CD4-positive, alpha-beta T cell treated with Interleukin-12 subunit alpha and Interleukin-12 subunit beta, for 1 hour (primary cell): ENCODE measurements around the gene THSD7A.

Experiments
- DNase-seq: peaks from one replicate; pipeline ENCODE4 v3.0.0-alpha.2; 2020

THSD7A gene

DNA sequence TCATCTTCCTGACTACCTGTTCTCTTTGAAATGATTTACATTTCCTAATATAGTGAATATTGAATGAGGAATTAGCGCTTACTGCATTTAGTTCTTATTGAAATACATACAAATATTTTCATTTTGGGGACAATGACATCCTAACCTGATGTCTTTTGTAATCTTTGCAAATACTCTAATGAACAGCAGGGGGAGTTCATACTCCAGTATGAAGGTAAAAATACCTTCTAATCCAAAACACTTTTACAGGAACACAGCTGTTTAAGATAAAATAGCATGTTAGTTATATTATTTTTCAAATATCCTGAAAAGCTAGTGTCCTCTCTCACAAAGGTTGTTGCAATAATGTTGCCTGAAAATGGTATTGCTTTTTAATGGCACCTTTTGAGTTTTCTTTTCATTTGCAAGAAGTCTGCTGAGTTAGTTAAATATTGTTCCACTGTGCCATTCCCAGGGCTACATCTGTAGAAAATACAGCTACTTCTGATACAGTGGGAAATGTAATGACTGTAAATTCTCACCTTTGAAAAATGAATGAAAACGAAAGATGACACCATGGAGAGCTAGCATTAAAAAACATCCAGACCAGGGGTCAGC lies 458.4 kb downstream of the THSD7A start:
- DNase-seq = no peak

DNA sequence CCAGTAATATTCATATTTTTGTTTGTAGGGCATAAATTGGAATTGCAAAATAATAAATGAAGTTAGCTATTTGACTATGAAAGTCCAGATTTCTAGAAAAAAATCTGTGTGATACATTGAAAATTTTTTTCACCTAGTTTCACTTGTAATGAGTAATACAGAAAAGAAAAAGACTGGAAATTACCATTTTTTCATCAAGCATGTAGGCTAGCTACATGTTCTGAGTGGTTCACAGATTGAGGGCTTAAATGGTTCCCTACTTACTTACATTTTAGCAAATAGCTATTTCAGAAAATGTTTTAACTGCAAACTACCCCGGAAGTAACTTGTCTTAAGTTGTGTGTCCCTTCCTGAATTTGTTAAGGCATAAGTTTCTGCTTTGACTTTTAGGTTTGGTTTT lies 462.3 kb downstream of the THSD7A start:
- no peak for DNase-seq

DNA sequence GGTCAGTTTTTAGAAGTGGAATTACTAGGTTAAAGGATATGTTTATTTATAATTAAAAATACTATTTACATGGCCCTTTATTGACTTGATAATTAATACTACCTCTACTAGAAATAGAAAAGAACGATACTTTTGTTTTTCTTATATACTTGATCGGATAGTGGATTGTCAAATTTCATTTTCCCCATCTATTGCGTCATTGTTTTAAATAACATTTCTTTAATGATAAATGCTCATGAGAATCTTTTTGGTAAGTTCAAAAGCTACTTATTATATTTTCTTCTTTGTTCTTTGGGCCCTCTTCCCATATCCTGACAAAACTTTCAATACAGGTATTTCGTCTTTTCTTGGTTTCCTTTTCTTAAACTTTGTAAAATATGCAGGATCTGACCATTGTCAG lies 465.9 kb downstream of the THSD7A start:
- no peak for DNase-seq

DNA sequence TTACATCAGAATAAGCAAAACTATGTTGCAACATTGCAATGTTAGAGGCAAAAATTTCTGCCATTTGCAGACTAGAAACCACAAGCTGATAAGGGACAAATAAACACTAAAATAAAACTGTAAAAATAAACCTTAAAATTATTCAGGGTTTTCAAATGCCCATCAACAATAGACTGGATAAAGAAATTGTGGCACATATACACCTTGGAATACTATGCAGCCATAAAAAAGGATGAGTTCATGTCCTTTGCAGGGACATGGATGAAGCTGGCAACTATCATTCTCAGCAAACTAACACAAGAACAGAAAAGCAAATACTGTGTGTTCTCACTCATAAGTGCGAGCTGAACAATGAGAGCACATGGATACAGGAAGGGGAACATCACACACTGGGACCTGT lies 473.4 kb downstream of the THSD7A start:
- no peak for DNase-seq

DNA sequence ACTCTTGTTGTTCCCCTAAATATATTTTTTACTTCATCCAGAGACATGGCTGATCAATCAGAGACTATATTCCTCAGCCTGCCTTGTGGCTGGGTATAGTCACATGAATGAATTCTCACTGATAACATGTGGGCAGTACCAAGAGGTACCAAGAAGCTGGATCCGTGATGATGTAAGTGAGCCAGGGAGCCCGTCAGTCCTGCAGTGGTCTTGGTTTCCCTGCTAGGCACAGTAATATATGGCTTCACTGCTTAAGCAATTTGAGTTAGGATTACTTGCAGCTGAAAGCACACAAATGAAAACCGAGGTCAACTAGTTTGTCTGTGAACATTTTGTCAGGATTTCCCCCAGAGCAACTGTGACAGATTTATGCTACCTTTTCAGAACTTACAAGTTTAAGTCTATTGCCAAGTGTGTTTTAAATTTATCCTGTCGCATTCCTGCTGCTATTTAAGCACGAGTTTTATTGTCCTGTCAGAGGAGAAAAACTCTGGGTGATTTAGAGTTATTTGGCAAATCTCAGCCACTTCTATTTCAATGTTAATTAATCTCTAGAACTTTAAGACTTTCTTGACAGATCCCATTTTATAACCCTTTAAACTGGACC lies 476.5 kb downstream of the THSD7A start:
- DNase-seq = no peak

DNA sequence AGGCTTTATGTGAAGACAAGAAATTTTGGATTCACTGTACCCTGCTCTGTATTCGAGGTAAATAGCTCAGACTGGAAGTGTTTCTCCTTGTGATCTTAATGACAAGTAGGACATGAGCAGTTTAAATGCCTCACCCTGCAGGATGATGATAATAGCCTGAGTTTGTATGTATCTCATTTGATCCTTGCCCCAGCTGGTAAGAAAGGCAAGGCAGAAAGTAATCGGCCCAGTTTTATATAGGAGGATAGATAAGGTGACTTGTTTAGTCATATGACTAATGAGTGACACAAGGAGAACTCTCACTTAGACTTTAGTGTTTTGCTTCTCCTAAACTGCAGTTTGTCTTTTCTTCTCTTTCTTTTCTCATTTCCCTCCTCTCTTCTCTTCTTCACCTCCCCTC lies 485.7 kb downstream of the THSD7A start:
- DNase-seq = no peak

DNA sequence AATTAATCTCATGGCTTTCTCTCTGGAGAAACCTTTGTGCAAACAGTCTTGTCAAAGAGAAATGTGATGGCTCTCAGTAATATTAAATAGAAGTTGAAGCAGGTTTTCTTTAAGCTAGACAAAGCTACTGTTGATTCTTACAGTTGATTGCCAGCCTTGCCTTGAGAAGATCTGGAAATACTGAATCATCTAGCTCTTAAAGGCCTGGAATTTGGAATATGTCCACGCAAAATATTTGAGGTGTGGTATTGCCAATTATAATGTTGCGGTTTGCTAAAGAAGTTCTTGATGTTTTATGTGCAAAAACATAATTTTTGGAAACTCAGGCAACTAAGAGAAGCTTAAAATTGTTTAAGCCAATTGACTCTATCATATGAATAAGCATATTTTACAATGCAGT lies 486.4 kb downstream of the THSD7A start:
- no peak for DNase-seq

DNA sequence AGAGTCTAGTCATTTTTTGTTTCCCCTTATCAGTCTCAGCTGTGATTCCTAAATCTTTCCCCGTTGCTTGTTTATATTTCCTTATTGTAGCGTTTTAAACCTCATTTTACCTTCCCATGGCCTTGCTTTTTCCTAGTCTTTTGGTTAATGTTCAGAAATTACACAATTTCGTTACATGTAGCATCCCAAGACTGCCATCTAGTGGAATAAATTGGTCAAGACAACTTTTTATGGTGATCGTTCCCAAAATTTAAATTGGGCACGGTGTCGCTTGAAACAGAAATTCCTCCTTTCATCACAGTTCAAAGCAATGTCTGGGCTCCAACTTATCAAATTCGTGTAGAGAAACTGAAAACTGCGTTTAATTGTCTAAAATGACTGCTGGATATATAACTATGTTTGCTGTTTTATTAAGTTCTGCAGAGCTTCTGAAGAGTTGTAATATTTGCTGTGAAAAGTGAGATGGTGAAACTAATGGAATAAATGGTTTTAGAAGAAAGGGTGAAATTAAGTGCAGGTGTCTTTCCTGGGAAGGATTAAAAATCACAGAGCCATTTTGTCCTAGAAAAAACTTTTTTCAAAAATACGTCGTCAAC lies 488.1 kb downstream of the THSD7A start:
- peak; percentile 41 for DNase-seq

DNA sequence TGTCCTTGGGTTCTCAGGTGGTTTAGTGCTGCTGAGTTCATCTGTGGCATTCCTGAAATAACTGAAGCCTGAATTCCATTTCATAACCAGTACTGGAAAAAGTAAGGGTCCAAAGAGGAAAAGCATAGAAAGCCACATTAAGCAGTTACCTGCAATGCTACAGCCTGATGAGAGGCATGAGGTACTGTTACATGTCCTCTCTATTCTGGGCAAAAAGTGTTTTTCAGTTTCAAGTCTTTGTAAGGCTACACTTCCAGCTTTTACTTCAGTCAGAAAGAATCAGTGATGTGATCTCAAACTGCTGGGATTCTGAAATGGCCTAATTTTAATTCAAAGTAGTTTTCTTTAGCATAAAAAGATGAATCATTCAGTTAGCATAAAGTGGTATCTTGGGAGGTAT lies 488.9 kb downstream of the THSD7A start:
- no peak for DNase-seq

DNA sequence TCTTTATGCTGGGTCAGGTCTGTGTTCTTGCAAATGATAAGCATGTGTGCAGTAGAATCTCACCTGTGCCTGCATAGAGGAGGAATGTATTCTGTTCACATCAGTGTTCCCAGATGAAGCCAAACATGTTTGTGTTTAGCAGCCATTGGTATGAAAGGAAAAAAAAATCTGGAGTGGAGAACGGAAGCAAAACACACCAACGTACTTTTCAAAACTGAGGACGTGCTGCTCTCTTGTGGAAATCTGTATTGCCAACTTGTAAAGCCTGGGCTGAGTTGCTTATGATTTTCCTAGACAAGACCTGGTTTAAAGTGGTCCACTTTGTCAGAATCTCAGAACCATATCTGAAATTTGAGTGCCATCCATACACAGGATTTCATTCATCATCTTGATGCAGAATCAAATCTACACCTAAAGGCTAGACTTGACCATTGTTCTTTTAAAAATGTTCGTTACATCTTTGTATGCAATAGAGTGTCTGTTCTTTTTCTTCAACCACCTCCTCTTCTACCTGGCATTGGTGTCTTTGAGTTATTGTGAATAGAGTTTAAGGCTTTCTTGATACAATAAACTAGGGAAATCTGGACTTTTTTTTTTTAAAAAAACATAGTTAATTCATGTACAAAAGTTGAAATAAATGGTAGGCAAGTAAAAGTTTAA lies 490.6 kb downstream of the THSD7A start:
- DNase-seq = no peak

DNA sequence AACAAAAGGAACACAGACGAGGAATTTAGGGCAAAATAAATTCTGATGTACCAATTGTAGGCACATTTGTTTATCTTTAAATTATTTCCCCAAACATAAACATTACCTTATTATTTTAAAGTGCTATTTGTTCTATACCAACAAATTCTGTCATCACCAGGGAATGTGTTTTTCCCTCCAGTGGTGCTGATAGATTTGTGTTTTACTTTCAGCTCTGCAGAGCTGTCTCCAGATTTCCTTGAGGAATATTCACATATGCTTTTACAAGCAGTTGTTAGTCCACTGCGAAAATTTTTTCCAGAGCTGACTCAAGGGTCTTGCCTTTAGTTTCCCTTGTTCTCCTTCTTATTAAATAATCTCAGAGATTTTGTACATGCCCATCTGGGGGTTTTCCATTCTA lies 495.6 kb downstream of the THSD7A start:
- DNase-seq = no peak

DNA sequence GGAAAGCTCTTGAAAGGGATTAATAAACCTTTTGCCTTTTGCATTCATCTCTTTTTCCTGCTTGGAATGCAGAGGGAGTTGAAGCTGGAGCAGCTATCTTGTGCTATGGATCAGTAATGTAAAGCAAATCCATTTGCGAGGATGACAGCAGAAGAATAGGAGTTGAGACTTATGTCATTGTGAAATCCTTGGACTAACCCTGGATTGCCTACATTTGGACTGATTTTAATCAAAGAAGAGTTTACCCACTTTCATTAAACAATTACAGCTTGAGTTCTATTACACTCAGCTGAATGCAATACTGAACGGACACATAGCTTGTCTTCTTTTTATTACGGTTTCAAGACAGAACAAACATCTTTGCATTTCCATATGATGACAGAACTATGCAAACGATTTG lies 496.1 kb downstream of the THSD7A start:
- DNase-seq = no peak

DNA sequence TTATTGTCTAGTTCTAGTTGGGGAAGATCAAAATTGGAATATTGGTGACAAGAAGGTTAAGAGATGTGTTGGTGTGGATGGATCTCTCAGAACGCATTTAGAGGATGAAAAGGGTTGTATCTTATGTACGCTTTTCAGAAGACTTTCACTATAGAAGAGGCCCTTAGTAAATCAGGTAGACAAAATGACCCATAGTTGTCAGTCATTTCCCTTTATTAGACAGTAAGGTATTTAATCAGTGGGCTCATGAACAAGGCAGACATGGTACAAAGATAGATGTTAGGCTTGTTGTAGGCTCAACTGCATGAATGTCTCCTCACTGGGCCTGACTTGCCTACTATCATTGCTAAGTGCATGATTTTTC lies 499.2 kb downstream of the THSD7A start:
- DNase-seq = no peak

DNA sequence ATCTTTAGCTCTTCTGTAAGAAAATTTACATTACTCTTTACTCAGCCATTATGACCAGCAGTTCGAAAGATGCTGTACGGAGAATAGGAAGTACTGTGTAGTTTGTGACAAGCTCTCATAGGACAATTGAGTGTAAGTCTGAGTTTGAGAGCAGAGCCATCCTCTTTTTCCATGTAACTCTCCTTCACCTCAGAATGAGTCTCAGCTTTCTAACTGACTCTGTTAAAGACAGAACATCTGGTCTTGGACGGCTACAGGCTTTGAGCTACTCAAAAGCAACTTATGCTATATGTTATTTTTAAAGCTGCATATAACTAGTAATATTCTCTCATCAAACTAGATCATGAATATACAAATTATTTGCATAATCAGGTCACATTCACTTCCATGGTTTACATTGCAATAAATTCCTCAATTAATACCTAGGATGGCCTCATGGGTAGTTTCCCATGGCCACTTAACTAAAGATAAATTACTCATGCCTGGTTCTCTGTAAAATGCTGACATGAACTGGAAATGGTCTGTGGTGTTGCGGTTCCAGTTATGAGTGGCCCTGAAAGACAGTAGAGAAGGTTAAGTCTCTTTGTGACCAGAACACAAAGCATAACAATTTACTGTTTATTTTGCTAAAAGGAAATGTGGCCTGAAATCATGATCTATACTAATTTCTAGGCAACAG lies 499.7 kb downstream of the THSD7A start:
- DNase-seq = no peak

DNA sequence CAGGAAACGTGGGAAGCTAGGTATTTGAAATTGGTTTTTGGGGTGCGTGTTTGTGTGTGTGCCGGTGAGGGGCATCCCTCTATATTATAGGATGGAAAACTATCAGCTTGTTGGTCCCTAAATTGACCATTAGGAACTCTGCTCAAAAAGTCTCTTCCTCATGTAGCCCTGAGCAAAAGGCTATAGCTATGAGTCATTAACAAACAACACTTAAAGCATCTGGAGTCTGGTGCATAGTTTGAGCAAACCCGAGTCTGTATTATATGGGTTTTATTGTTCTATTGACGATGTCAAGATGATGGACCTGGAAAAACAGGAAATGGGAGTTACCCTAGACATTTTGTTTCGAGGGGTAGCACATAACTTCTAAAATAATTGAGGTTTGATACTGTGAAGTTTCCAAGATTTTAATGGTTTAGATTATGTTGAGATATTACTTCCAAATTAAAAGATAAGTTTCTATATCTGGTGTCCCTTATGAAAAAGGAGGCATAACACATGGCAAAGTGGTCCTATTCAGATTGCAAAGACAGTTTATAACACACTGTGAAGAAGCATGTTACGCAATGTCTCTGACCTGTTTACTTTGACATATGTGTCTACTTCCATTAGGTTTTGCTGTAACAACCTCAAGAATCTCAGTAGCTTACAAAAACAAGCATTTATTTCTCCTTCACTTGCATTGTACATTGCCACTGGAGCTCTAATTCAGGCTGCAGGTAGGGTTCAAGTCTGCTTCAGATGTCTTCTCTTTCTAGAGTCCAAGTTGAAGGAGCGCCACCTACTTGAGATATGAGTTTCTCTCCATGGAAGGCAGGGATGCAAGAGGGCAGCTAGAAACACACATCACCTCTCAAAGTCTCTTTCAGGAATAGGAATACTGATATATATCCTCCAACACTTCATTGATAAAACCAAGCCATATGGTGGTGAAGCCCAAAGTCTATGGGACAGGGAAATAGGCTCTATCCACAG lies 500.6 kb downstream of the THSD7A start:
- no peak for DNase-seq

DNA sequence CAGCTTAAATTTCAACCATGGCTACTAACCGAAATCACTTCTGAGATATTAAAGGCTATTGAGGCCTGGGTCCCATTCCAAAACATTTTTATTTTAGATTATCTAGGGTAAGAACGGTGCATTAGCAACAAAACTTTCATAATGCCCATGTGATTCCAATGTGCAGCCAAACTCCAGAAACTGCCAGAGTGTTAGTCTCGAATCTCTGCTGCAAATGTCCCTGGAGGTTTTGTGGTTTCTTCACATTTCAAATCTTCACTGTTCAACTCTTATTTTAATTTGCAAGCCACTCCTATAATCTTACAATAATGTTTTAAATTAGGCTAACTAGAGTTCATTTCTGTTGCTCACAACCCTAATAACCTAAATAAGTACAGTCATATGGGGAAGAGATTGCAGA lies 501.3 kb downstream of the THSD7A start:
- no peak for DNase-seq

DNA sequence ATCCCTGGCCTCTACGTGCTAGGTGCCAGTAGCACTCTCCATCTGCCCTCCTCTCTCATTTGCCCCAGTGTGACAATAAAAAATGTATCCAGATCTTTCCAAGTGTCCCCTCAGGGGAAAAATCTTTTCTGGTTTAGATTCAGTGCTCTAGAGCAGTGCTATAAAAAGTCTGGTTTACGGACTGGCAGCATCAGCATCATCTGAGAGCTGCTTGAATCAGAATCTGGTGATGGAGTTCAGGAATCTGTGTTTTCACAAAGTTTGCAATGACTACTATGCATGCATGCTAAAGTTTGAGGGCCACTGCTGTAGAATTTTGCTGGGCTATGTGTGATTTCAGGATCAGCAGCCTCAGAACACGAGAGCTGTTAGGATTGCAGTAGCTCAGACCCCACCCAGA lies 501.8 kb downstream of the THSD7A start:
- DNase-seq = no peak

DNA sequence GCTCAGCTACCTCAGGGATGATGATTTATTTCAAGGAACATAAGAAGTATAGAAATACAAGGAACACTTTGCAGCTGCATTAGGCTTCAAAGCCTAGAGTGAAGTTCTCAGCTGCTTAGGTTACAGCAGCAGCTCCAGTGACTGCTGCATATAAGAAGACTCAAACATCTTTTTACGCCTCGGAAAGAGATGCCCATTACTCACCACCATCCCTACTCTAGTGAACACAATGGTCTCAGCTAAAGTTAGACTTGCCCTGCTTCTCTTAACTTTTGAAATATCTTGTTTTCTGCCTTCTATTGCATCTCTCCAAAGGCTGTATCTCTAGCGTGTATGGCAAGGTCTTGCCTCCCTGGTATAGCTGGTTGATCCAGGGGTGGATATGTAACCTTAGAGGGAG lies 502.4 kb downstream of the THSD7A start:
- DNase-seq = no peak

DNA sequence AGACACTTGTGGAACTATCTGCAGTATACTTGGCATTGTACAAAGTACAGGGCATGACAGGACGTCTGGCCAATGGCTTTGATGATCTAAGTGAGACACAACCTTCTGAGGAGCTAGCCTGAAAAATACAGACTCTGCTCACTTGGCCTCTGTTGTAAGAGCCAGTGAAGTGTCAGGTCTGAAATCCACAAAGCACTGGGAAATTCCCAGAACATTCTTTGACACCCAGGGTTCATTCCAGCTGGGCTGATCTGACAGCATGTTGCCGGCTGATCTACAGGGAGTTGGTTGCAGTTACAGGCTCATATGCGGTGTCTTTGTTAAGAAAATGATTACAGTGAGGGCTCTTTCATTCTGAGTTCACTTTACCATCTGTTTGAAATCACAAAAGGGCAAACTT lies 503.7 kb downstream of the THSD7A start:
- DNase-seq = no peak

DNA sequence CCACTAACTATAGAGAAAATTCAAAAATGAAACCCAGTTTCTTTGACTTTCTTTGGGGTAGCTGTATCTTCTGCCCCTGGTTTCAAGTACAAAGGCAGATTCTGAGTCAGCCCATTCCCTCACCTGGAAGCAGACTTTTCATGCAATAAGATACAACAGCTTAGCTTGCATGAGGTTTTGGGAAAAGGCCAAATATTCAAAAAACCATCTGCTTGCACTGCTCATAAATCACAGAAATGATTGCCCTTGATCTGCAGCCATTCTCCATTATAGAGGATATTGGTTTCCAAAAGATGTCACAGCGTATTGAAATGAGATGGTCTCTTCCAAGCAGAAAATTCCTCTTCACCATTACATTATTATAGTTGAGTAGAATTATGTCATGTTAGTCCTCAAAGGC lies 504.4 kb downstream of the THSD7A start:
- DNase-seq = no peak
